ENCODE results near the gene MED12L. TPM values are rescaled to one million over a fixed set of nuclear protein-coding genes. Genes with fewer than 3 reads are reported as not detected.
A peak's percentile ranks its signal among the peaks of the same experiment; 100 is the strongest.

MED12L gene
- total and polyA plus RNA-seq, 3 experiments from 2014 or later: 0.02 to 1.8 (median 1.7) TPM

DNA sequence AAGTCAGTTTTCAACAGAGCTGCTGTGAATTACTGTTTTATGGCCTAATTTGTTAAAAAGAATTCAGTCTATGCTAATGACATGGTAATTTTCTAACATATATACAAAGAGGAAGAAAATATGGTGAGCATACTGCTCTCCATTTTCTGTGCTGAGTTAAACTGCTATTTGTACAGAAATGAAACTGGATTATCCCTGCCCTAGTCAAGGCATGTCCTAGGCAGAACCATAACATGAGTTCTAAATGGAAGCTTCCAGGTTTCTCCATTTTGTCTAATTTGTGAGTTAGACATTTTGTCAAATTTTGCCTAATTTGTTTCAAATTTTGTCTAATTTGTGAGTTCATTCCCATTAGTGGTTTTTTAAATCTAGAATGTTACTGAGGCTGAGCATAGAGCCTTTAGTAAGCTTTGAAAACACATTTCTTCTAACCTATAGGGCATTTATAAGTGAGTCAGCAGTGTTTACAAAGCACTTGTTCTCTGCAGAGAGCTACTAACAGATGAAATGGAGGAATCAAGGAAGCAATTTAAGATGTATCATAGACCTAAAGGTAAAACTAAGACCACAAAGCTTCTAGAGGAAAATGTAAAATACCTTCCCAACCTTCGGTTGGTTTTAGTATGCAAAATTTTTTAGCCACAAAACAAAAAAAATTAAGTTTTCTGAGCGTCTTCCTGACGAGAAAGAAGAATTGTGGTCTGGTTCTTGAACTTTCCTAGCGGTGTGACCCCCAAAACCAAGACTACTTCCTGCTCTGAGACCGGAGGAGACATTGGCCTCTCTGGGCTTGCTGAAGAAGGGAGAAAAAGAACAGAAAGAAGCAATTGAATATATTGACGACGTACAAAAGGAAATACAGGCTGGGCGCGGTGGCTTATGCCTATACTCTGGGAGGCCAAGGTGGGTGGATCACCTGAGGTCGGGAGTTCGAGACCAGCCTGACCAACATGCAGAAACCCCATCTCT lies 183.1 kb downstream of the MED12L start:
- Mint-ChIP-seq H3K4me3 (peak overlapping the region; percentile 29 to 85 (median 70)), H3K9me3 (no peaks in the 10 kb centered on the region), H3K27ac (peak overlapping the region; percentile 4 to 97 (median 90)), H3K27me3 (no peaks in the 10 kb centered on the region), H3K36me3 (peaks cover 0 to 5% (median 0%) of the 10 kb centered on the region in 3 donors), H3K4me1 (peaks cover 24 to 32% (median 29%) of the 10 kb centered on the region in 3 donors)
- peak in 4 of 5 donors; percentile 10 to 64 (median 62) for DNase-seq
- no peak overlapping the region for H3K27ac ChIP-seq (ENCODE audit: low read depth, low read length)
- no peaks in the 10 kb centered on the region for H3K9me3 ChIP-seq (ENCODE audit: low read length)
- POLR2A ChIA-PET: interaction anchor here (0.6 kb wide), 1 partner anchor 79 kb away, joined by 4 read pairs; no protein-coding TSS in a partner anchor
- CTCF ChIA-PET: interaction anchor here (1.2 to 2.8 kb wide), 7 partner anchors 14 to 106 kb away, joined by 3 to 9 read pairs (median 6); no protein-coding TSS in a partner anchor
- no peak overlapping the region for H3K4me3 ChIP-seq (ENCODE audit: low read length)
- no peaks in the 10 kb centered on the region for H3K27me3 ChIP-seq (ENCODE audit: insufficient read depth, low read length, poor library complexity, severe bottlenecking)
- H3K36me3 ChIP-seq (ENCODE audit: insufficient read depth, low read length): no peaks in the 10 kb centered on the region
- peaks cover 8% of the 10 kb centered on the region for H3K4me1 ChIP-seq (ENCODE audit: insufficient read depth, low read length)

DNA sequence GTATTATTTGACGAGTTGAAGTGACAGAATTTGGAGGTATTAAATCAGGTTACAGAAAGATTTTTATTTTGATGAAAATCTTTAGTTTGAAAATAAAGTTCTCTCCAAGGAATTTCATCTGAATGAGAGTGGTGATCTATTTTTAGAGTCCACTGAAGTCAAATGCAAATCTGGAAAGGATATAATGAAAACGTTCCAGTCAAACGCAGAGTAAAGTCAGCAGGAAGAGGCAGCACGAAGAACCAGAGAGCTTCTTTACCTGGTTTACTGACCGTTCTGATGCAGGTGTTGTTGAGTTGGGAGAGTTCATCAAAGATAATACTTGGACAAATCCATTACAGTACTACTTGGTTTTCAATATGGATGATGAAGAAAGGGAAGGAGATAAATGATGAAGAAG lies 184.2 kb downstream of the MED12L start:
- no peaks in the 10 kb centered on the region for H3K27me3 Mint-ChIP-seq

DNA sequence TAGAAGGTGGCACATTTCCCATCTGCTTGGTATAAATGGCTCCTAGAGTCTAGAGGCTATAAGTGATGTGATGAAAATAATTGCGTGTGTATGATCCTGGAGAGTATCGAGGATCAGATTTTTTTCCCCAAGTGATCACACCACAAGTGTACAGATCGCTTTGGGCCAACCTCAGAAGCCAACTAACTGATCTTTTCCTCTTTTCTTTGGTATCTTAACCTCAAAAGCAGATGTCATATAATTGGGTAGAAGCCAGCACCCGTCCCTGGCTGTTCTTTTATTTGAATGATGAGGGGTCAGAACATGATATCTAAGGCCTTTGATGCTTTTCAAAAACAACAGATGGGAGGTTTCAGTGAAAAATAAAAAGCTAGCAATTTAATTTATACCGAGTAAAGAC lies 189.6 kb downstream of the MED12L start:
- no peak overlapping the region for H3K4me3 ChIP-seq (ENCODE audit: low read length)
- peak overlapping the region in 6 of 7 donors; percentile 0 to 42 (median 10) for H3K4me3 Mint-ChIP-seq
- no peaks in the 10 kb centered on the region for H3K36me3 Mint-ChIP-seq
- peaks cover 35% of the 10 kb centered on the region for H3K4me1 ChIP-seq (ENCODE audit: insufficient read depth, low read length)
- no peaks in the 10 kb centered on the region for H3K9me3 ChIP-seq (ENCODE audit: low read length)
- H3K27me3 Mint-ChIP-seq: no peaks in the 10 kb centered on the region
- no peaks in the 10 kb centered on the region for H3K9me3 Mint-ChIP-seq
- no peak overlapping the region for H3K27ac ChIP-seq (ENCODE audit: low read depth, low read length)
- H3K27ac Mint-ChIP-seq: peak overlapping the region in 6 of 8 donors; percentile 92 to 99 (median 96)
- peaks cover 49 to 56% (median 54%) of the 10 kb centered on the region in 3 donors for H3K4me1 Mint-ChIP-seq
- no peaks in the 10 kb centered on the region for H3K36me3 ChIP-seq (ENCODE audit: insufficient read depth, low read length)
- no peak for DNase-seq
- H3K27me3 ChIP-seq (ENCODE audit: insufficient read depth, low read length, poor library complexity, severe bottlenecking): no peaks in the 10 kb centered on the region
- ChIA-PET POLR2A (no interaction called here), CTCF (interaction anchor here (1.1 to 2.9 kb wide), 3 partner anchors 47 to 114 kb away, joined by 3 to 16 read pairs (median 7); no protein-coding TSS in a partner anchor)

More for the DNA sequence above, 184.2 kb downstream of the MED12L start:
- no peaks in the 10 kb centered on the region for H3K36me3 ChIP-seq (ENCODE audit: insufficient read depth, low read length)
- H3K4me1 ChIP-seq (ENCODE audit: insufficient read depth, low read length): peaks cover 8% of the 10 kb centered on the region
- no peak for DNase-seq
- no peak overlapping the region for H3K27ac ChIP-seq (ENCODE audit: low read depth, low read length)
- no peaks in the 10 kb centered on the region for H3K9me3 Mint-ChIP-seq
- ChIA-PET POLR2A (no interaction called here), CTCF (interaction anchor here (1.6 kb wide), 1 partner anchor 15 kb away, joined by 6 read pairs; no protein-coding TSS in a partner anchor)
- H3K27ac Mint-ChIP-seq: peak overlapping the region in 5 of 8 donors; percentile 37 to 96 (median 78)
- no peaks in the 10 kb centered on the region for H3K9me3 ChIP-seq (ENCODE audit: low read length)
- H3K36me3 Mint-ChIP-seq: peaks cover 0 to 4% (median 0%) of the 10 kb centered on the region in 3 donors
- H3K4me1 Mint-ChIP-seq: peaks cover 27 to 36% (median 35%) of the 10 kb centered on the region in 3 donors
- H3K4me3 ChIP-seq (ENCODE audit: low read length): no peak overlapping the region
- H3K4me3 Mint-ChIP-seq: peak overlapping the region in 4 of 7 donors; percentile 20 to 85 (median 32)
- H3K27me3 ChIP-seq (ENCODE audit: insufficient read depth, low read length, poor library complexity, severe bottlenecking): no peaks in the 10 kb centered on the region

DNA sequence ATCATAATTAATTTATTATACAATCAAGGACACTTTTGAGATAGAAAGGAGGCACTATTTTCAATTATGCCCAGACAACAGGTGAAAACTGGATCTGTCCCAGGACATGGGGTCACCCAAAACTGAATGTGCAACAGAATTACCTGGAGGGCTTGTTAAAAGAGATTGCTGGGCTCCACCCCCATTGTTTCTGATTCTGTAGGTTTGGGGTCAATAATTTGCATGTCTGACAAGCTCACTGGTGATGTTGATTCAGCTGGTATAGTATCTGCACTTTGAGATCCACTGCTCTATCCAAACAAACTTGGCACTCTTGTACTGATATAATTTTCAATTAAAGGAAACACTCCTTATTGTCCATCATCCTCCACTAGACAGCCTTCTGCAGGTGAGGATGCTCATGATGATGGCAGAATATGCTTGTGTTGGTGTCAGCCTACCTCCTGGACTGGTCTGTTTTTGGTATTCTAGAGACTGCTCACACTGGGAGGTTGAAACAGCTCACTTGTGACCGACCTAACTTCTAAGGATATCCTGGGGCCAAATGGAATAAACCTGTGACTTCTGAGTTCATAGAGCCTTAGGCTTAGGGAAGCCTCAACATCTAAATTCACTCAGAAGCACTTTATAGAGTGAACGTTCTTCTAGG lies 190.7 kb downstream of the MED12L start:
- H3K4me3 ChIP-seq (ENCODE audit: low read length): no peak overlapping the region
- H3K4me1 ChIP-seq (ENCODE audit: insufficient read depth, low read length): peaks cover 35% of the 10 kb centered on the region
- peak overlapping the region; percentile 69 to 99 (median 94) for H3K27ac Mint-ChIP-seq
- no peaks in the 10 kb centered on the region for H3K36me3 ChIP-seq (ENCODE audit: insufficient read depth, low read length)
- no peak overlapping the region for H3K27ac ChIP-seq (ENCODE audit: low read depth, low read length)
- no peaks in the 10 kb centered on the region for H3K27me3 ChIP-seq (ENCODE audit: insufficient read depth, low read length, poor library complexity, severe bottlenecking)
- H3K9me3 ChIP-seq (ENCODE audit: low read length): no peaks in the 10 kb centered on the region
- no peaks in the 10 kb centered on the region for H3K9me3 Mint-ChIP-seq
- POLR2A ChIA-PET: interaction anchor here (0.7 to 0.8 kb wide), 2 partner anchors 48 to 65 kb away, joined by 3 to 6 read pairs; no protein-coding TSS in a partner anchor
- DNase-seq: no peak
- H3K36me3 Mint-ChIP-seq: no peaks in the 10 kb centered on the region
- H3K4me3 Mint-ChIP-seq: peak overlapping the region; percentile 55 to 91 (median 81)
- CTCF ChIA-PET: interaction anchor here (1.1 to 7.0 kb wide), 6 partner anchors 17 to 115 kb away, joined by 3 to 99 read pairs (median 6); no protein-coding TSS in a partner anchor
- peaks cover 45 to 51% (median 49%) of the 10 kb centered on the region in 3 donors for H3K4me1 Mint-ChIP-seq
- no peaks in the 10 kb centered on the region for H3K27me3 Mint-ChIP-seq

DNA sequence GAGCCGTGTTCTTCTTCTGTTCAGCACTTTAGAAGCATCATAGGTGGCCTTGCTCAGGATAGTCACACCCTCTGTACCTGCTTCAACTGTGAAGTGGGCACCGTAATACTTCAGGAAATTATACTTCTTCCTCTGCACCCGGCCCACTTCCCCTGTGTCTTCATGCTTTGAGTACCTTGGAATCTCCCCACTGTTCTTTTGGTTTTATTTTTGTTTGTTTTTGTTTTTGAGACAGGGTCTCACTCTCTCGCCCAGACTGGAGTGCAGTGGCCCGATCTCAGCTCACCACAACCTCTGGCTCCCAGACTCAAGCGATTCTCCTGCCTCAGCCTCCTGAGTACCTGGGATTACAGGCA lies 191.2 kb downstream of the MED12L start:
- no peak overlapping the region for H3K27ac ChIP-seq (ENCODE audit: low read depth, low read length)
- no peaks in the 10 kb centered on the region for H3K9me3 ChIP-seq (ENCODE audit: low read length)
- no peaks in the 10 kb centered on the region for H3K36me3 ChIP-seq (ENCODE audit: insufficient read depth, low read length)
- no peaks in the 10 kb centered on the region for H3K27me3 ChIP-seq (ENCODE audit: insufficient read depth, low read length, poor library complexity, severe bottlenecking)
- H3K4me3 ChIP-seq (ENCODE audit: low read length): no peak overlapping the region
- peaks cover 45 to 49% (median 48%) of the 10 kb centered on the region in 3 donors for H3K4me1 Mint-ChIP-seq
- no peaks in the 10 kb centered on the region for H3K9me3 Mint-ChIP-seq
- no peaks in the 10 kb centered on the region for H3K27me3 Mint-ChIP-seq
- H3K36me3 Mint-ChIP-seq: no peaks in the 10 kb centered on the region
- DNase-seq: peak; percentile 7 to 56 (median 33)
- H3K27ac Mint-ChIP-seq: peak overlapping the region; percentile 59 to 99 (median 94)
- H3K4me1 ChIP-seq (ENCODE audit: insufficient read depth, low read length): peaks cover 35% of the 10 kb centered on the region
- peak overlapping the region; percentile 55 to 91 (median 81) for H3K4me3 Mint-ChIP-seq
- ChIA-PET POLR2A (interaction anchor here (0.8 kb wide), 1 partner anchor 65 kb away, joined by 6 read pairs; no protein-coding TSS in a partner anchor), CTCF (interaction anchor here (1.1 to 7.0 kb wide), 4 partner anchors 17 to 108 kb away, joined by 4 to 99 read pairs (median 10); no protein-coding TSS in a partner anchor)

DNA sequence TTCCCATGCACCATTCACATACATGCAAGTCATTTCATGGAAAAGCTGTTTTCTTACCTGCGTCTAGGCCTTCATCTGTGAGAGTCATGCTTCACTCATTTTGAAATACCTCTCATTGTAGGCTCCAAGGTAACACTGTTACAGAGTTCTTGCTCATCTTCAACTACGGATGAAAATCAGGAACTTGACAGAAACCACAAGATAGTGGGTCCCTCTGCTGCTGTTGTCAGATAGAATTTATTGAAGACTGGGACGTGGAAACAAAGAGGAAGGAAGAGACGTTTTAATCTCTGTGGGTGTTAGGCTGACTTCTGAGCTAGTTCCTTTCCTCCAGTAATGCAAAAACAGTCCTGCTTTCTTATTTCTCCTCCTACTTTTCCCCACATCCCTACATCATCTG lies 192.8 kb downstream of the MED12L start, which contains the start of gene P2RY14:
Gene P2RY14, minus strand, starts transcription at position 313 of the 400 bp plus-strand sequence. CDS start 64,226 bp downstream, outside the sequence.
- peaks cover 41 to 53% (median 50%) of the 10 kb centered on the region in 3 donors for H3K4me1 Mint-ChIP-seq
- no peaks in the 10 kb centered on the region for H3K36me3 ChIP-seq (ENCODE audit: insufficient read depth, low read length)
- peak within 1 kb of the TSS; percentile 15 to 89 (median 61) for H3K4me3 Mint-ChIP-seq
- peak within 1 kb of the TSS; percentile 9 to 99 (median 92) for H3K27ac Mint-ChIP-seq
- no peaks in the 10 kb centered on the region for H3K27me3 ChIP-seq (ENCODE audit: insufficient read depth, low read length, poor library complexity, severe bottlenecking)
- no peaks in the 10 kb centered on the region for H3K36me3 Mint-ChIP-seq
- H3K27ac ChIP-seq (ENCODE audit: low read depth, low read length): no peak within 1 kb of the TSS
- H3K9me3 ChIP-seq (ENCODE audit: low read length): no peaks in the 10 kb centered on the region
- peaks cover 35% of the 10 kb centered on the region for H3K4me1 ChIP-seq (ENCODE audit: insufficient read depth, low read length)
- ChIA-PET POLR2A (no interaction called here), CTCF (interaction anchor here (0.8 to 7.0 kb wide), 6 partner anchors 51 to 126 kb away, joined by 3 to 99 read pairs (median 4); no protein-coding TSS in a partner anchor)
- H3K9me3 Mint-ChIP-seq: no peaks in the 10 kb centered on the region
- DNase-seq: no peak
- H3K27me3 Mint-ChIP-seq: no peaks in the 10 kb centered on the region
- no peak within 1 kb of the TSS for H3K4me3 ChIP-seq (ENCODE audit: low read length)

DNA sequence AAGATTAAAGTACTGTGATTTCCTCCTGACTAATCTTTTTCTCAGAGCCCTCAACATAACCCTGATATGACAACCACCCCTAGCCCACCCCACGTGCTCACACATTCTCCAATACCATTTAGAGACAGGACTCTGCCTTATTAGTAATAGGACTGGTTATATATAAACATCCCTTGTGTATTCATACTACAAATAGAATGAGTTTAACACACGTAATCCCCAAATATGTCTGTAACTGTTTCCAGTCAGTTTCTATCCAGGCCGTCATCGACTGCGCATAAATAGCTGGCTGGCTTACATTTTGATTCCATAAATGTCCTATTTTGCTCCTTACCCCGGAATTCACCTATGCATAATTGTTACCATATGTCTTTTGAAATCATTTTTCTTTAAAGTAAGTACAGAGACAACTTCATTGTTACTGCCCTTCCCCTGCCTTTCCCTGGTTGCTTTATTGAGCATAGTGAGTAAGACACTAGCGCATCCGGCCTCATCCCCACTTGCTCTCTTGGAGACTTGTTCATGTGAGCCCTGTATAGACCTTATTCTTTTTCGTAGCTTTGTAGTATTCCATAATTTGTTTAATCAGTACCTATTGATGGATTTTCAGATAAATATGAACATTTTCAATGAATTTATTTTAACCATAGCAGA lies 196.3 kb downstream of the MED12L start:
- H3K27ac ChIP-seq (ENCODE audit: low read depth, low read length): no peak overlapping the region
- Mint-ChIP-seq H3K4me1 (peaks cover 21 to 38% (median 36%) of the 10 kb centered on the region in 3 donors), H3K4me3 (no peak overlapping the region), H3K36me3 (no peaks in the 10 kb centered on the region), H3K9me3 (no peaks in the 10 kb centered on the region), H3K27me3 (no peaks in the 10 kb centered on the region), H3K27ac (peak overlapping the region in 1 of 8 donors; percentile 58)
- no peak overlapping the region for H3K4me3 ChIP-seq (ENCODE audit: low read length)
- DNase-seq: no peak
- H3K4me1 ChIP-seq (ENCODE audit: insufficient read depth, low read length): peaks cover 17% of the 10 kb centered on the region
- H3K27me3 ChIP-seq (ENCODE audit: insufficient read depth, low read length, poor library complexity, severe bottlenecking): no peaks in the 10 kb centered on the region
- ChIA-PET POLR2A (interaction anchor here (0.6 kb wide), 1 partner anchor 20 kb away, joined by 9 read pairs; no protein-coding TSS in a partner anchor), CTCF (interaction anchor here (0.7 to 7.0 kb wide), 14 partner anchors 15 to 128 kb away, joined by 3 to 99 read pairs (median 4); partner anchors contain the start of gene GPR171)
- no peaks in the 10 kb centered on the region for H3K9me3 ChIP-seq (ENCODE audit: low read length)
- no peaks in the 10 kb centered on the region for H3K36me3 ChIP-seq (ENCODE audit: insufficient read depth, low read length)
